Measurements from ENCODE around the gene MRPL21.

DNA sequence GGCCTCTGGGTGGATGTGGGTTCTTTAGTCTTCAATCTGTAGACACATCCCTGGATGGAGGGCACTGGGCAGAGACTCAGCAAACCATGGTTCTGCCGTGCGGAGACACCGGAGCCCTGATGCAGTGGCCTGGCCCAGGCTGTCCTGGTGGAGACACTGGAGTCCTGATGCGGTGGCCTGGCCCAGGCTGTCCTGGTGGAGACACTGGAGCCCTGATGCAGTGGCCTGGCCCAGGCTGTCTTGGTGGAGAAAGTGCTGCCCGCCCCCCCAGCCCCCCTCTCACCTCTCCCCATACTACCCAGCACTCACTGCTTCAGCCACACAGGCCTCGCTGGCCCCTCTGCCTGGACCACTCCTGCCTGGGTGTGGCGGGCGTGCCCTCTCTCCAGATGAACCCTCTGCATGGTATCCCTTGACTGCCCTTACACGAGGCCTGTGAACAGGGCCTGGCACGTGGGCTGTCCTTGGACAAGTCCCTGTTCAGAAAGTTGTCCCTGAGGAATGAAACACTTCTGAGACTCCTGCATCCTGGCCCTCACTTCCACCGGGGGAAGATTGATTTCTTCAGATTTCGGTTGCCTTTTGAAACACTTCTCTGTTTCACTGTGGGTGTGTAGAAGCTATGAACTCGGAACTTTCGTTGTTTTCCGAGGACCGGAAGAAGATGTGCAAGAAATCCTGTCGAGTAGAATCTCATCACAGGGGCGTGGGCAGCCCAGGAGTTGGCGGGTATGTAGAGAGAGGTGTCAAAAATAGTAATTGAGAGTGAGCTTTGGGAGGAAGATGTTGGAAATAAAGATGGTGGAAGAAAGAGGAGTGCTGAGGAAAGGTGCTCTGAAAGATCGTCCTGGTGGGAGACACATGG, 26.3 kb upstream of the MRPL21 start:
- no peak for TF ChIP-seq TBP (IDR thresholded peaks at IDR 0.05; ENCODE audit: low read depth, low read length)
- no peak for TF ChIP-seq GABPA (IDR thresholded peaks at IDR 0.05; ENCODE audit: borderline replicate concordance, insufficient read depth, low read length)
